Activated B cell treated with CpG ODN at 0.5 μM for 24 hours (primary cell): ENCODE results near the gene CRB3. TPM values are rescaled to one million over a fixed set of nuclear protein-coding genes. Genes with fewer than 3 reads are reported as not detected.
A peak's percentile ranks its signal among the peaks of the same experiment; 100 is the strongest.

ENCODE experiments used
- ATAC-seq: fragments of 200-7000 bp; cut with Tn5 transposase; one replicate; pipeline ENCODE4 v1.10.0; 2021; ENCODE audit warnings: low read depth, mild to moderate bottlenecking, moderate library complexity
- CTCF ChIA-PET: fragments of 350-600 bp; sonication (Branson Sonifier 250); formaldehyde crosslinking; loops from one replicate; lab custom pipeline; 2021; ENCODE audit warnings: antibody characterized with exemption; lab: Charles Lee
- POLR2A ChIA-PET: fragments of 350-600 bp; sonication (Branson Sonifier 250); formaldehyde crosslinking; loops from one replicate; lab custom pipeline; 2021; ENCODE audit warnings: antibody characterized with exemption; lab: Charles Lee
- DNase-seq: peaks from one replicate; pipeline ENCODE4 v3.0.0; 2022
- H3K27ac Mint-ChIP-seq: one replicate; pipeline ENCODE4 v1.8.0; 2020; ENCODE audit warnings: mixed read lengths
- H3K27me3 Mint-ChIP-seq: one replicate; pipeline ENCODE4 v1.8.0; 2021; ENCODE audit warnings: mixed read lengths
- H3K36me3 Mint-ChIP-seq: one replicate; pipeline ENCODE4 v1.8.0; 2021; ENCODE audit warnings: low read depth, mixed read lengths
- H3K4me1 Mint-ChIP-seq: one replicate; pipeline ENCODE4 v1.8.0; 2021; ENCODE audit warnings: mixed read lengths
- H3K4me3 Mint-ChIP-seq: one replicate; pipeline ENCODE4 v1.8.0; 2020; ENCODE audit warnings: mild to moderate bottlenecking, mixed read lengths
- H3K9me3 Mint-ChIP-seq: one replicate; pipeline ENCODE4 v1.8.0; 2020; ENCODE audit warnings: mixed read lengths
- intact Hi-C: fragments of 100-400 bp; cut with micrococcal nuclease; formaldehyde crosslinking; loops from one replicate; pipeline ENCODE4 v1.15.1; 2024
- total RNA-seq: library from RNA; stranded (reverse); gene quantifications from 2 replicates; pipeline ENCODE4 v1.2.3, GENCODE V29; 2022
- TF ChIP-seq, protein P1 (sequence below): fragments of 200-600 bp; IDR thresholded peaks from one replicate; pipeline ENCODE4 v1.8.0; 2022; ENCODE audit warnings: antibody characterized with exemption, mild to moderate bottlenecking

CRB3 gene
- total RNA-seq, 1 donor from 2014 or later, result 8.4 TPM

DNA sequence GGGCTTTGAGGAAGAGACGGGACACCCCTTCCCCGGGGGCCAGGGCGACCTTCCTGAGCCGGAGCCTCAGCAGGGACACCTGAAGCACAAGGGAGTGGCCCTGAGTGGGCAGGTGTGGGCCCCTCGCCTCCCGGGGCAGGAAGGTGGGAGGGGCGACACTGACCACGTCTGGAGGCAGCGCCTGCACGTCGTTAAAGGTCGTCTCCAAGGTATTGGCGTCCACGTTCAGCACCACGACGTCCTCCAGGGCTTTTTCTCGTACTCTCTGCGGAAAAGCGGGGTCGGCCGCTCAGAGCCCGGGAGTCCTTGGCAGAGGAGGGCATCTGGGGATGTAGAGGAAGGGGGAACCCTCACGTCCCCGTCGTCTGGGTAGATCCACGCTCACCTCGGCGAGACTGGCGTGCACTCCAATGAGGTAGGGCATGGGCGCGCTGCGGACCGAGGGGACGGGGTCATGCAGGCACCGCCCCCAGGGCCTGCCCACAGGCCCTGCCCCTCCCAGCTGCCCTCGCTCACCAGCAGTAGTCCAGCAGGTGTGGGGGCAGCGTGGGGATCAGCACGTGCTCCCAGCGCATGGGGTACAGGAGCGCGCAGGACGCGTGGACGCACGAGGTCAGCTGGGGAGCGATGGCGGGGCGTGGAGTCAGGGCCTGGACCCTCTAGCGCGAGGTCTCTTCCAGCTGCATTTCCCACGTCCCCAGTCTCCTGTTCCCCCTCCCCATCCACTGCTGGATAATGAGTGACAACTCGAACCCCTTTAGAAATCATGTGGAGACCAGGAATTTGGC is 11.4 kb downstream of the CRB3 start:
- no peak overlapping the region for H3K4me3 Mint-ChIP-seq
- TF ChIP-seq, protein P1, sequence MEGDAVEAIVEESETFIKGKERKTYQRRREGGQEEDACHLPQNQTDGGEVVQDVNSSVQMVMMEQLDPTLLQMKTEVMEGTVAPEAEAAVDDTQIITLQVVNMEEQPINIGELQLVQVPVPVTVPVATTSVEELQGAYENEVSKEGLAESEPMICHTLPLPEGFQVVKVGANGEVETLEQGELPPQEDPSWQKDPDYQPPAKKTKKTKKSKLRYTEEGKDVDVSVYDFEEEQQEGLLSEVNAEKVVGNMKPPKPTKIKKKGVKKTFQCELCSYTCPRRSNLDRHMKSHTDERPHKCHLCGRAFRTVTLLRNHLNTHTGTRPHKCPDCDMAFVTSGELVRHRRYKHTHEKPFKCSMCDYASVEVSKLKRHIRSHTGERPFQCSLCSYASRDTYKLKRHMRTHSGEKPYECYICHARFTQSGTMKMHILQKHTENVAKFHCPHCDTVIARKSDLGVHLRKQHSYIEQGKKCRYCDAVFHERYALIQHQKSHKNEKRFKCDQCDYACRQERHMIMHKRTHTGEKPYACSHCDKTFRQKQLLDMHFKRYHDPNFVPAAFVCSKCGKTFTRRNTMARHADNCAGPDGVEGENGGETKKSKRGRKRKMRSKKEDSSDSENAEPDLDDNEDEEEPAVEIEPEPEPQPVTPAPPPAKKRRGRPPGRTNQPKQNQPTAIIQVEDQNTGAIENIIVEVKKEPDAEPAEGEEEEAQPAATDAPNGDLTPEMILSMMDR, result no peak
- DNase-seq (no peak), ATAC-seq (no peak)
- no peak overlapping the region for H3K27ac Mint-ChIP-seq
- intact Hi-C loops, result no loop called here
- POLR2A ChIA-PET, result no interaction called here
- no peaks in the 10 kb centered on the region for H3K27me3 Mint-ChIP-seq
- peaks cover 39% of the 10 kb centered on the region for H3K36me3 Mint-ChIP-seq
- CTCF ChIA-PET, result no interaction called here
- H3K9me3 Mint-ChIP-seq, result no peaks in the 10 kb centered on the region
- peaks cover 7% of the 10 kb centered on the region for H3K4me1 Mint-ChIP-seq

DNA sequence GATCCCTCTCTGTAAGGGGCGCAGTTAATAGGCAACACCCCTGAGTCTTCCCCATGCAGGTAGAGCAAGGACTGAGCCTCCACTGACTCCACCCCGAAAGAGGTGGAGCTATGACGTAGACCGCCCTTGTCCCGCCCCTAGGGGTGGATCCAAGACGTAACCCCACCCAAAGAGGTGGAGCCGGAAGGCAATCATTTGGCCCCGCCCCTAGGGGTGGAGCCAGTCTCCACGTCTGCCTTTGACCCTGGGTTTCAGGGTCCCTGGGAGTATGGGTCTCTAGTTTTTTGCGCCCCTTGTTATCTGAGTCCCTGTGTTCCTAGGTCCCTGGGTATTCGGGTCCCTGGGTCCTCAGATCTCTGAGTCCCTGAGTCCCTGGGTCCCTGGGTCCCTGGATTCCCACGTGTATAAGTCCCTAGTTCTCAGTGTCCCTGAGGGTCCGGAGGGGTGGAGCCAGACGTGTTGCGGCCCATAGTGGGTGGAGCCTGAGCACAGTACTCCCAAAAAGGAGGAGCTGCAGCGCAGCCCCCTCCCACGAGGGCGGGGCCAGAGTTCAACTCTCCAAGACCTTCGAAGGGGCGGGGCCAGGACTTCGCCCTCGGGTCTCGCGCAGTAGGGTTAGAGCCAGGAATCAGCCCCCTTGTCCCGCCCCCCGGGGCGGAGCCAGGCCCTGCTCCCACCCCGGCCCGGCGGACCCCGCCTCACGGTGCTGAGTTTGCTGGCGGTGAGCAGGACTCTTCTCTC is 12.3 kb downstream of the CRB3 start:
- no peaks in the 10 kb centered on the region for H3K9me3 Mint-ChIP-seq
- TF ChIP-seq, protein P1, result no peak
- DNase-seq (peak; percentile 33), ATAC-seq (peak; percentile 87)
- peaks cover 15% of the 10 kb centered on the region for H3K4me1 Mint-ChIP-seq
- intact Hi-C loops, result no loop called here
- no peak overlapping the region for H3K27ac Mint-ChIP-seq
- ChIA-PET POLR2A (interaction anchor here (1.0 kb wide), 1 partner anchor 14 kb away, joined by 3 read pairs; no protein-coding TSS in a partner anchor), CTCF (no interaction called here)
- H3K36me3 Mint-ChIP-seq, result peaks cover 35% of the 10 kb centered on the region
- H3K4me3 Mint-ChIP-seq, result no peak overlapping the region
- H3K27me3 Mint-ChIP-seq, result no peaks in the 10 kb centered on the region

DNA sequence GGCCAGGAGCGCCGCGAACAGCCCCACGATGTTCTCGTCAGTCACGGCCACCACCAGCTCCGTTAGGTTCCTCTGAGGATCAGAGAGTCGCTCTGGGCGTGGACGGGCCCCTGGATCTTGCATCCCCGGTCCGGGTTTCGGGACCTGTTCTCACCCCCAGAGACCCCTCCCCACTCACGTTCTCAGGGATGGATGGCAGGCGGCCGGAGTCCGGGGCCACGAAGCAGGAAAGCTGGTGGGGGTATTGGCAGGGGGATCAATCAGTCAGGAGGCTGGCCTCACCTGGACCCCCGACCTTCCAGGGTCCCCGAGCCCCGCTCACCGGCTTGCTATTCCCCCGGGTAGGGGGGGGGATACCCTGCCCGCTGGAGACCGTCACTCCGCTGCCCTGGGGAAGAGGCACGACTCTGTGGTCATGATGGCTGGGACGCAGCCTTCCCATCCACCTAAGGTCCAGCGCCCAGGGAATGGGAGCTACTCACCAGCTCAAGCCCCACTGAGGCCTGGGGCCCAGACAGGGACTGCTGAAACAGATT is 12.9 kb downstream of the CRB3 start:
- intact Hi-C loops, result no loop called here
- ChIA-PET POLR2A (interaction anchor here (0.7 to 1.0 kb wide), 2 partner anchors 14 to 201 kb away, joined by 3 to 4 read pairs; no protein-coding TSS in a partner anchor), CTCF (no interaction called here)
- Mint-ChIP-seq H3K27me3 (no peaks in the 10 kb centered on the region), H3K27ac (no peak overlapping the region), H3K4me1 (peaks cover 21% of the 10 kb centered on the region), H3K36me3 (peaks cover 30% of the 10 kb centered on the region), H3K9me3 (no peaks in the 10 kb centered on the region), H3K4me3 (no peak overlapping the region)
- TF ChIP-seq, protein P1, result no peak
- DNase-seq, result no peak
- no peak for ATAC-seq

DNA sequence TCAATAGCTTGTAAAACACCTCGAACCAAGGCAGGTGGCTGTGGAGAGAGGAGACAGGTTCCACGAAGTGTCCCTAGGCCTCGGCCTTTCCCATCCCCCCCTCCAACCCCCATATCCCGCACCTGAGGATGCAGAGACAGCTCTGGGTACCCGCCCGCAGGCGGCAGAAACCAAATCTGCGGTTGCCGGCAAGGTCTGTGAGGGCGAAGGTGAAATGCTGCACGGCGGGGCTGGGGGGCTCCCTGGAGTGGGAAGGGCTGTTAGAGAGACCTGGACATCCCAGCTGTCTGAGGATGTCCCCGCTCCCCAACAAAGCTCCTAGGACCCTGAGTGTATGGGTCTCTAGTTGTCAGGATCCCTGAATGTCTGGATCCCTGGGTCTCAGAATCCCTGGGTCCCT is 14.7 kb downstream of the CRB3 start:
- Mint-ChIP-seq H3K4me3 (no peak overlapping the region), H3K36me3 (peaks cover 26% of the 10 kb centered on the region), H3K27me3 (no peaks in the 10 kb centered on the region), H3K27ac (no peak overlapping the region), H3K4me1 (peaks cover 29% of the 10 kb centered on the region), H3K9me3 (no peaks in the 10 kb centered on the region)
- intact Hi-C loops, result no loop called here
- POLR2A ChIA-PET, result interaction anchor here (1.1 kb wide), 1 partner anchor 20 kb away, joined by 5 read pairs; the partner anchor contains the start of gene SLC25A23
- TF ChIP-seq, protein P1, result no peak
- ATAC-seq (no peak), DNase-seq (no peak)
- CTCF ChIA-PET, result no interaction called here
